ENCODE measurements around the gene LRRK1.

The LRRK1 gene

GRCh38 chr15:101001796-101002195, 82.6 kb downstream of the LRRK1 start:
- TF ChIP-seq SIN3A (IDR thresholded peaks at IDR 0.05; ENCODE audit: borderline replicate concordance, insufficient read depth, low read length) (no peak), TAF1 (IDR thresholded peaks at IDR 0.05; ENCODE audit: borderline replicate concordance, insufficient read depth, low read length) (no peak), POLR2AphosphoS5 (IDR thresholded peaks at IDR 0.05; ENCODE audit: low read depth, low read length) (no peak), REST (IDR thresholded peaks at IDR 0.05; ENCODE audit: insufficient read depth in 1 of 2, low read depth in 2 of 2, low read length in 2 of 2) (no peak), FOXP2 (optimal IDR thresholded peaks at IDR 0.05; ENCODE audit: borderline replicate concordance, extremely low read depth, extremely low read length, insufficient read depth) (no peak)

- TF ChIP-seq POLR2AphosphoS5 (IDR thresholded peaks at IDR 0.05; ENCODE audit: low read depth, low read length): no peak
- TF ChIP-seq REST (IDR thresholded peaks at IDR 0.05; ENCODE audit: insufficient read depth in 1 of 2, low read depth in 2 of 2, low read length in 2 of 2): no peak
- TF ChIP-seq FOXP2 (optimal IDR thresholded peaks at IDR 0.05; ENCODE audit: borderline replicate concordance, extremely low read depth, extremely low read length, insufficient read depth): no peak
- no peak for TF ChIP-seq SIN3A (IDR thresholded peaks at IDR 0.05; ENCODE audit: borderline replicate concordance, insufficient read depth, low read length)
- no peak for TF ChIP-seq TAF1 (IDR thresholded peaks at IDR 0.05; ENCODE audit: borderline replicate concordance, insufficient read depth, low read length)
These were observed 83.9 kb downstream of the LRRK1 start for GRCh38 chr15:101003081-101003480.

GRCh38 chr15:101003706-101004105, 84.5 kb downstream of the LRRK1 start:
- no peak for TF ChIP-seq REST (IDR thresholded peaks at IDR 0.05; ENCODE audit: insufficient read depth in 1 of 2, low read depth in 2 of 2, low read length in 2 of 2)
- TF ChIP-seq SIN3A (IDR thresholded peaks at IDR 0.05; ENCODE audit: borderline replicate concordance, insufficient read depth, low read length): no peak
- no peak for TF ChIP-seq FOXP2 (optimal IDR thresholded peaks at IDR 0.05; ENCODE audit: borderline replicate concordance, extremely low read depth, extremely low read length, insufficient read depth)
- no peak for TF ChIP-seq TAF1 (IDR thresholded peaks at IDR 0.05; ENCODE audit: borderline replicate concordance, insufficient read depth, low read length)
- no peak for TF ChIP-seq POLR2AphosphoS5 (IDR thresholded peaks at IDR 0.05; ENCODE audit: low read depth, low read length)

GRCh38 chr15:101004500-101004899, 85.3 kb downstream of the LRRK1 start:
- TF ChIP-seq POLR2AphosphoS5 (IDR thresholded peaks at IDR 0.05; ENCODE audit: low read depth, low read length) (no peak), FOXP2 (optimal IDR thresholded peaks at IDR 0.05; ENCODE audit: borderline replicate concordance, extremely low read depth, extremely low read length, insufficient read depth) (no peak), SIN3A (IDR thresholded peaks at IDR 0.05; ENCODE audit: borderline replicate concordance, insufficient read depth, low read length) (no peak), TAF1 (IDR thresholded peaks at IDR 0.05; ENCODE audit: borderline replicate concordance, insufficient read depth, low read length) (no peak), REST (IDR thresholded peaks at IDR 0.05; ENCODE audit: insufficient read depth in 1 of 2, low read depth in 2 of 2, low read length in 2 of 2) (no peak)
